H9 (cell line): ENCODE results near the gene MICB. TPM values are rescaled to one million over a fixed set of nuclear protein-coding genes. Genes with fewer than 3 reads are reported as not detected.

Experiments
- DNase-seq: peaks from one replicate; pipeline ENCODE4 v3.0.0-alpha.2; 2017
- H2AFZ ChIP-seq: one replicate; pipeline ENCODE4 v1.6.1; 2013; ENCODE audit warnings: mild to moderate bottlenecking, low read length, control low read depth, moderate library complexity
- H2AK5ac ChIP-seq: 2 replicates; pipeline ENCODE4 v1.6.1; 2013; ENCODE audit warnings: low read length, control low read depth, mixed read lengths; ENCODE audit not compliant: insufficient read length
- H2BK120ac ChIP-seq: one replicate; pipeline ENCODE4 v1.6.1; 2013; ENCODE audit warnings: low read depth, mild to moderate bottlenecking, low read length, control low read depth, inconsistent platforms; ENCODE audit not compliant: poor library complexity, severe bottlenecking
- H2BK12ac ChIP-seq: 2 replicates; pipeline ENCODE4 v1.6.1; 2013; ENCODE audit warnings: low read length, control low read depth, mixed read lengths, low read depth; ENCODE audit not compliant: insufficient read length
- H2BK15ac ChIP-seq: 2 replicates; pipeline ENCODE4 v1.6.1; 2013; ENCODE audit warnings: low read depth, low read length, control low read depth
- H2BK20ac ChIP-seq: one replicate; pipeline ENCODE4 v1.6.1; 2013; ENCODE audit warnings: low read depth, mild to moderate bottlenecking, low read length, control low read depth, inconsistent platforms; ENCODE audit not compliant: poor library complexity, severe bottlenecking
- H2BK5ac ChIP-seq: 2 replicates; pipeline ENCODE4 v1.6.1; 2013; ENCODE audit warnings: low read length, control low read depth, mixed read lengths; ENCODE audit not compliant: insufficient read length
- H3K14ac ChIP-seq: 2 replicates; pipeline ENCODE4 v1.6.1; 2013; ENCODE audit warnings: low read length, control low read depth; ENCODE audit not compliant: insufficient read depth
- H3K18ac ChIP-seq: 2 replicates; pipeline ENCODE4 v1.6.1; 2013; ENCODE audit warnings: low read depth, mild to moderate bottlenecking, mixed read lengths, low read length, control low read depth; ENCODE audit not compliant: insufficient read length
- H3K23ac ChIP-seq: 2 replicates; pipeline ENCODE4 v1.6.1; 2013; ENCODE audit warnings: low read length, control low read depth, mixed read lengths, low read depth; ENCODE audit not compliant: insufficient read length
- H3K23me2 ChIP-seq: 2 replicates; pipeline ENCODE4 v1.6.1; 2013; ENCODE audit warnings: low read depth, mild to moderate bottlenecking, mixed read lengths, low read length, control low read depth; ENCODE audit not compliant: insufficient read length, poor library complexity, severe bottlenecking
- H3K27ac ChIP-seq: 2 replicates; pipeline ENCODE4 v1.5.1; 2013; ENCODE audit warnings: low read length, control low read depth, mixed read lengths, low read depth; ENCODE audit not compliant: insufficient read length
- H3K27me3 ChIP-seq: 2 replicates; pipeline ENCODE4 v1.6.1; 2013; ENCODE audit warnings: low read length, control low read depth, inconsistent platforms; ENCODE audit not compliant: insufficient read depth
- H3K4ac ChIP-seq: 2 replicates; pipeline ENCODE4 v1.6.1; 2013; ENCODE audit warnings: low read depth, mild to moderate bottlenecking, control low read depth, inconsistent platforms, low read length, moderate library complexity
- H3K4me1 ChIP-seq: 2 replicates; pipeline ENCODE4 v1.6.1; 2013; ENCODE audit warnings: low read length, control low read depth, inconsistent platforms; ENCODE audit not compliant: insufficient read depth
- H3K4me2 ChIP-seq: 2 replicates; pipeline ENCODE4 v1.6.1; 2013; ENCODE audit warnings: low read length, control low read depth, mixed read lengths; ENCODE audit not compliant: insufficient read length, insufficient read depth
- H3K56ac ChIP-seq: 2 replicates; pipeline ENCODE4 v1.6.1; 2013; ENCODE audit warnings: low read depth, mild to moderate bottlenecking, mixed read lengths, low read length, control low read depth; ENCODE audit not compliant: insufficient read length
- H3K79me1 ChIP-seq: 2 replicates; pipeline ENCODE4 v1.6.1; 2013; ENCODE audit warnings: low read depth, mild to moderate bottlenecking, moderate library complexity, low read length, control low read depth, inconsistent platforms; ENCODE audit not compliant: insufficient read depth, poor library complexity, severe bottlenecking
- H3K79me2 ChIP-seq: 2 replicates; pipeline ENCODE4 v1.6.1; 2013; ENCODE audit warnings: low read length, control low read depth, inconsistent platforms; ENCODE audit not compliant: insufficient read depth
- H3K9ac ChIP-seq: 2 replicates; pipeline ENCODE4 v1.6.1; 2013; ENCODE audit warnings: low read length, control low read depth, mixed read lengths; ENCODE audit not compliant: insufficient read length; ENCODE audit errors: extremely low read depth
- H3K9me3 ChIP-seq: one replicate; pipeline ENCODE4 v1.6.1; 2013; ENCODE audit warnings: low read depth, low read length, inconsistent platforms; ENCODE audit not compliant: control insufficient read depth
- H3T11ph ChIP-seq: one replicate; pipeline ENCODE4 v1.6.1; 2013; ENCODE audit warnings: mild to moderate bottlenecking, low read length, control low read depth, inconsistent platforms
- H4K20me1 ChIP-seq: one replicate; pipeline ENCODE4 v1.6.1; 2013; ENCODE audit not compliant: control insufficient read depth, insufficient read length, insufficient read depth
- H4K5ac ChIP-seq: 2 replicates; pipeline ENCODE4 v1.6.1; 2013; ENCODE audit warnings: low read depth, mild to moderate bottlenecking, mixed read lengths, low read length, control low read depth; ENCODE audit not compliant: insufficient read length
- H4K8ac ChIP-seq: replicated peaks from 2 replicates; pipeline ENCODE4 v1.6.1; 2013; ENCODE audit warnings: low read length, control low read depth, mixed read lengths, low read depth; ENCODE audit not compliant: insufficient read length
- H4K91ac ChIP-seq: 2 replicates; pipeline ENCODE4 v1.6.1; 2013; ENCODE audit warnings: low read depth, mild to moderate bottlenecking, moderate library complexity, mixed read lengths, low read length, control low read depth; ENCODE audit not compliant: insufficient read length
- H3K27ac Mint-ChIP-seq, 3 experiments: 2 replicates in 2 of 3; 3 replicates in 1 of 3; pipeline ENCODE4 v1.8.0; 2020 to 2021; ENCODE audit warnings: mixed read lengths in 3 of 3, mild to moderate bottlenecking in 1 of 3, moderate library complexity in 1 of 3
- H3K27me3 Mint-ChIP-seq: 2 replicates; pipeline ENCODE4 v1.8.0; 2021; ENCODE audit warnings: low read depth, mild to moderate bottlenecking, moderate library complexity, mixed read lengths
- H3K36me3 Mint-ChIP-seq, 3 experiments: 2 replicates in 2 of 3; 3 replicates in 1 of 3; pipeline ENCODE4 v1.8.0; 2020 to 2021; ENCODE audit warnings: low read depth in 3 of 3, mixed read lengths in 3 of 3; ENCODE audit not compliant: insufficient read depth in 1 of 3
- H3K4me1 Mint-ChIP-seq, 2 experiments: 2 replicates each; pipeline ENCODE4 v1.8.0; 2020; ENCODE audit warnings: mixed read lengths in 2 of 2
- H3K4me3 Mint-ChIP-seq, 2 experiments: 2 replicates in 1 of 2; 3 replicates in 1 of 2; pipeline ENCODE4 v1.8.0; 2020 to 2021; ENCODE audit warnings: mild to moderate bottlenecking in 2 of 2, mixed read lengths in 2 of 2, moderate library complexity in 1 of 2
- H3K9me3 Mint-ChIP-seq, 2 experiments: 2 replicates in 1 of 2; 3 replicates in 1 of 2; pipeline ENCODE4 v1.8.0; 2020; ENCODE audit warnings: mild to moderate bottlenecking in 2 of 2, mixed read lengths in 2 of 2, moderate library complexity in 1 of 2
- CTCF ChIP-seq: fragments of 200-600 bp; sonication (generic); conservative IDR thresholded peaks from 3 replicates; pipeline ENCODE4 v1.8.0; 2021; ENCODE audit warnings: antibody characterized with exemption, mild to moderate bottlenecking
- WGBS: extraction: QIAGEN DNeasy Blood & Tissue Kit; methylation state at CpG from one replicate; pipeline ENCODE4 v1.1.7; 2013; ENCODE audit warnings: missing lambda C conversion rate, low lambda C conversion rate, mixed read lengths; ENCODE audit not compliant: insufficient read length; ENCODE audit errors: extremely low coverage; 5-methylcytosine and 5-hydroxymethylcytosine counted together
- total RNA-seq: library from RNA; stranded (reverse); gene quantifications from 2 replicates; pipeline ENCODE4 v1.2.1, GENCODE V29; 2021

Gene MICB
- total RNA-seq, 1 experiment from 2014 or later = 6.2 TPM

- H3K4me3 Mint-ChIP-seq = no peak overlapping the region
- TF ChIP-seq CTCF = no peak
- Histone ChIP-seq H3K14ac (no peak overlapping the region), H3T11ph (no peak overlapping the region), H2AK5ac (no peak overlapping the region), H2BK15ac (no peak overlapping the region), H3K9me3 (no peaks in the 10 kb centered on the region), H3K56ac (no peak overlapping the region), H3K27ac (no peak overlapping the region), H3K4ac (no peak overlapping the region), H3K18ac (no peak overlapping the region), H2BK5ac (no peak overlapping the region), H3K4me2 (no peak overlapping the region), H3K23ac (no peak overlapping the region), H3K79me2 (no peaks in the 10 kb centered on the region), H3K9ac (no peak overlapping the region), H3K4me1 (no peaks in the 10 kb centered on the region), H3K79me1 (no peaks in the 10 kb centered on the region), H3K23me2 (no peaks in the 10 kb centered on the region), H2AFZ (no peak overlapping the region), H4K5ac (no peak overlapping the region), H3K27me3 (0 out of 2 replicates have a peak, but pooled peaks cover 2% of the 10 kb centered on the region), H4K20me1 (no peaks in the 10 kb centered on the region), H2BK20ac (no peak overlapping the region), H2BK120ac (no peak overlapping the region), H4K91ac (no peak overlapping the region), H2BK12ac (no peak overlapping the region), H4K8ac (no peak overlapping the region)
- no peak overlapping the region for H3K27ac Mint-ChIP-seq
- no peaks in the 10 kb centered on the region for H3K9me3 Mint-ChIP-seq
- no peaks in the 10 kb centered on the region; a peak in 1 of 7 replicates for H3K36me3 Mint-ChIP-seq
- WGBS = no CpG with 5 or more reads among the region's 4 CpGs
- H3K27me3 Mint-ChIP-seq = peaks cover 12% of the 10 kb centered on the region
- DNase-seq = no peak
- H3K4me1 Mint-ChIP-seq = no peaks in the 10 kb centered on the region
These were observed 20.4 kb upstream of the MICB start for GRCh38 chr6:31477521-31477920.
